Astrocyte of the cerebellum (primary cell): ENCODE measurements around the gene PLAGL1.

Experiments
- DNase-seq: peaks from one replicate; pipeline ENCODE4 v3.0.0-alpha.2; 2011; ENCODE audit warnings: low read depth
- H3K4me3 ChIP-seq: 2 replicates; pipeline ENCODE4 v1.5.1; 2011; ENCODE audit warnings: mild to moderate bottlenecking, low read depth, low read length, moderate library complexity
- in situ Hi-C: cut with HindIII; loops from 2 replicates; pipeline ENCODE4 v1.10.0; 2017; ENCODE audit warnings: low sequenced_read_pairs
- TF ChIP-seq, protein P1 (sequence below): IDR thresholded peaks from 2 replicates; pipeline ENCODE4 v1.5.1; 2012; ENCODE audit warnings: low read length, low read depth, moderate library complexity, mild to moderate bottlenecking; ENCODE audit errors: missing control alignments

PLAGL1 gene

DNA sequence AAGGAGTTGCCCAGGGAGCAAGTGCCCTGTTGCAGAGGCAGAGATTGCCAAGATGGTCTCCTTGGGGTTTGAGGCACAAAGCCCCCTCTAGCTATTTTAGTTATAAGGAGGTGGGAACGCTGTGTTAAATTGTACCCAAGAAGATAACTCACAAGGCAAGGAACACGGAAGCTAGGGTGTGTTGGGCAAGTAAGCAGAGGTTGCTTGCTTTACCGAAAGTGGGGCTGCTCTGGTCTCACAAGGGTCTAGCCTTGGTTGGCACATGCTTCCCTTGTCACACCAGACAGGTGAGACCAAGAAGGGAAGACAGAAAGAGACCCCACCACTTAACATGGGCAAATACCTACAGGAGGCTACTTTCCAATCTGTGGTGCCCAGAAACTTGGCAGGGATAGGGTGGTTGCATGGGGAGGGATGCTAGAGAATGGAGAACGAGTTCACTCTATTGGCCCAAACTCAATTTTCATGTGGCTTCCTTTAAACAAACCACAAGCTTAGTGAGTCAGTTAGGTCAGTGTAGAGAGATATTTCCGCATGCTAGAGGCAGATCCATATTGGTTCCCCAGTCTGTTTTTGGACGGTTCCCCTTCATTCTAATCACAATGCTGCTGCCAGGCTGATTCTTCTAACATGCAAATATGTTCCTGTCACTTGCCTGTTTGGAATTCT, 42.4 kb downstream of the PLAGL1 start:
- TF ChIP-seq, protein P1, sequence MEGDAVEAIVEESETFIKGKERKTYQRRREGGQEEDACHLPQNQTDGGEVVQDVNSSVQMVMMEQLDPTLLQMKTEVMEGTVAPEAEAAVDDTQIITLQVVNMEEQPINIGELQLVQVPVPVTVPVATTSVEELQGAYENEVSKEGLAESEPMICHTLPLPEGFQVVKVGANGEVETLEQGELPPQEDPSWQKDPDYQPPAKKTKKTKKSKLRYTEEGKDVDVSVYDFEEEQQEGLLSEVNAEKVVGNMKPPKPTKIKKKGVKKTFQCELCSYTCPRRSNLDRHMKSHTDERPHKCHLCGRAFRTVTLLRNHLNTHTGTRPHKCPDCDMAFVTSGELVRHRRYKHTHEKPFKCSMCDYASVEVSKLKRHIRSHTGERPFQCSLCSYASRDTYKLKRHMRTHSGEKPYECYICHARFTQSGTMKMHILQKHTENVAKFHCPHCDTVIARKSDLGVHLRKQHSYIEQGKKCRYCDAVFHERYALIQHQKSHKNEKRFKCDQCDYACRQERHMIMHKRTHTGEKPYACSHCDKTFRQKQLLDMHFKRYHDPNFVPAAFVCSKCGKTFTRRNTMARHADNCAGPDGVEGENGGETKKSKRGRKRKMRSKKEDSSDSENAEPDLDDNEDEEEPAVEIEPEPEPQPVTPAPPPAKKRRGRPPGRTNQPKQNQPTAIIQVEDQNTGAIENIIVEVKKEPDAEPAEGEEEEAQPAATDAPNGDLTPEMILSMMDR, result no peak
- in situ Hi-C loops, result no loop called here
- DNase-seq, result peak; percentile 76
- H3K4me3 ChIP-seq, result no peak overlapping the region

DNA sequence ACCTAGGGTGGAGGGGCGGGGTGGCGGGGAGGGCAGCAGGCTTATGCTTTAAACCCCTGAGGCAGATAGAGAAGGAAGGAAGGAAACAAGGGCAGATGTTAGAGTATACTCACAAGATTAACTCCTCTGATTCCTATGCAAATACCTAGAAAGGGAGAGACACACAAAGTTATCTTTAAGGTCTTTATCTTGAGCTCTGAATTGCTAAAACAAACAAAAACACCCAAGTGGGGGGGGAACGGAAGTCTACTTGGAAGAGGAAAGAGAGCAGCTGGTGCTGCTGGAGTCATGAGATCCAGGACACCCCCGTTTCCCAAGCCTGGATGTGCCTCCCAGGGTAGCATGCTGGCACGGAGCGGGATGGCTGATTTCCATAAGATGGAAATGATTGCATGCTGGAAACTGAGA, 43.4 kb downstream of the PLAGL1 start:
- no peak for DNase-seq
- H3K4me3 ChIP-seq, result no peak overlapping the region
- TF ChIP-seq, protein P1, result no peak
- in situ Hi-C loops, result no loop called here

DNA sequence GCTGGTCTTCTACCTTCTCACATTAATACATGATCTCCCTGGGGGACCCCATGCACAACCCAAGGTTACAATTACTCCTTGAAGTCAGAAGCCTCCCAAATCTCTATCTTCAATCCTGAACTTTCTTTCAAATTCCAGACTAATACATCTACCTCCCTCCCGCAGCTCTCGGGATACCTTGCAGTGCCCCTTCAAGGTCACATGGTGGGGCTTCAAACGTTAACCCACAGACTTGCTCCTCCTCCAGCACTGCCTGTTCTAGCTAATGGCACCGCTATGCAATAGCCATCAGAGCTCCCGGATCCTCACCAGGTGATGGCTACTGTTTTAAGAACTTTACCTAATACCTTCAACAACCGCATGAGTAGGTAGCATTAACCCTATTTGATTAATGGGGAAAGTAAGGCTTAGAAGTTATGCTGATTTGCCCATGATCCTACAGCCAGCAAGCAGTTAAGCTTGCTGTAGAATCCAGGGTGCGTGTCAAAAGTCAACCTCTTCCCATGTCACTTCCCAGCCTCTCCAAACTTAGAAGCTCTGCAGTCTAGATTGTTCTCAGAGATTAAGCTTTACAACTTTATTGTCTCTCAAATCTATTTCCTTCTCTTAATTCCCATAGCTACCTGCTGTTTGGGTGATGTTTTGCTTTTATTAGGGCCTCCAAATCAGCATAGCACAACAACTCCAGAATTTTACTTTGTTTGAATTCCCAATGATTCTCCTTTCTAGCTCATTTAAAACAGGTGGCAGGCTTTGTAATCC, 44.7 kb downstream of the PLAGL1 start:
- in situ Hi-C loops, result no loop called here
- no peak for DNase-seq
- TF ChIP-seq, protein P1, result no peak
- H3K4me3 ChIP-seq, result no peak overlapping the region

DNA sequence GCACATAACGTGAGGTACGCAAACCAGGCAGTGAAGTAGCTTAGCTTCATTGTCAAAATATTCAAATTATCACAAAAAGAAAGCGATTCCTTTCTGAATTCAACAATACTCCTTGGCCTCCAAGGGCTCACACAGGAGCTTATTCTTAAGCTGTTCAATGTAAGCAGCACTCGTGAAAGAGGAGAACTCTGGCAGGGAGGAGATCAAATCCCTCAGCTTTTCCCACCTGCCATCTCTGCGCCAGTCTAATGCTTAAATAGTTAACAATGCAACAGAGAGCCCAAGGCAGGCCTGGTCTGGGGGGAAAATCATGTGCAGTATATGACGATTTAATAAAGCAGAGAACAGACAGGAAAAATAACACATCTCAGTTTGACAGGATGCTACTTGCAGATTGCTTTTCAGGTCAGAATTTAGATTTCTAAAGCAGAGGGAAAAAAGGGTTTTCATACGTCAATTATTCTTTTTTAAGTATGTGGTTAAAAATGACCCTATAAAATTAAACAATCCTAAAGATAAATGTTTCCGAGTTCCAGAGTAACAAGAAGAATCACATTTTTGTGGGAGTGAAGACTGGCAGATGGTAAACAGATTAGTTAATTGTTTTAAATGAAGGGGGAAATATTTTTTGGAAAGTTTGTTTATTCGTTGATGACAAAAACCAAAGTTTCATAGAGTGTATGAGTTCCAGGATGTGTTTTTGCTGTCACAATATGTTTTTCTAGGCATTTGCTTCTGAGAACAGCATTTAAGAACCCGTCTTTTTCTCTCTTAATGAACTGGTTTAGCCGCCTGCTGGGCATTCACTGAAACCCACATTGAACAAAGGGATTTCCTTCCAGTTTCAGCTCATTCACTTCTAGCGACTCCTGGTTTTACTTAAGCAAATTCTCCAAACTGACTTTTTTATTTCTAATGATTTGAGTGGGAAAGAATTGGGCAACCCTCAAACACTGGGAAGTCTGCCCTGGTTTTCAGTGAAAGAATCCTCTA, 45.9 kb downstream of the PLAGL1 start:
- DNase-seq, result peak; percentile 79
- TF ChIP-seq, protein P1, result peak; percentile 71
- in situ Hi-C loops, result no loop called here
- no peak overlapping the region for H3K4me3 ChIP-seq

DNA sequence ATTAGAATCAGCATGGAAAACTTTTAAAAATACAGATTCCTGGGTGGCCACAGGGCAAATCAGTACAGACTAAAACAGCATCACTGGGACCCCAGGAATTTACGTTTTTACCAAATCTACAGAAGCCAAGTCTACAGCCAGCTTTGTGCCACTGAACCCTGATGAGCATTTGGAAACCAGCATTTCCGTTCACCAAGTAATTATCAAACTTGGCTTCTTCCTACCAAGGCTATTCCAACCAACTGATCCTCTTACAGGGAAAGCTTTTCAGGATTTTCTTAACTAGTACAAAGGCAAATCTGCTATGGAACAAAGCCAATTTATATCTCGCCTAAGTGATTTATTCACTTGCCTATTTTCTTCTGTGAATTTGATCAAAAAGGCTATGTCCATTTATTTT, 47.0 kb downstream of the PLAGL1 start:
- in situ Hi-C loops, result no loop called here
- DNase-seq, result no peak

More for the DNA sequence above, 47.0 kb downstream of the PLAGL1 start:
- TF ChIP-seq, protein P1, result no peak
- H3K4me3 ChIP-seq, result no peak overlapping the region
